Body of pancreas (tissue), 4 donors: ENCODE results near the gene DSTN. TPM values are rescaled to one million over a fixed set of nuclear protein-coding genes. Genes with fewer than 3 reads are reported as not detected.
A peak's percentile ranks its signal among the peaks of the same experiment; 100 is the strongest.

Experiments
- ATAC-seq: fragments of 150-250 bp; one replicate; pipeline ENCODE4 v1.9.1; 2016
- DNase-seq, 4 donors: peaks; one replicate each; pipeline ENCODE4 v3.0.0-alpha.2; 2019
- H3K27ac ChIP-seq, 4 donors: fragments of 200-600 bp; sonication (generic); 1 replicate in 3 of 4; 2 replicates in 1 of 4; pipeline versions ENCODE4 v1.5.1 to v1.6.1; 2016 to 2019; ENCODE audit warnings: mild to moderate bottlenecking in 1 of 4, mixed read lengths in 1 of 4, moderate library complexity in 1 of 4
- H3K27me3 ChIP-seq, 2 donors: fragments of 200-600 bp; sonication (generic); one replicate each; pipeline ENCODE4 v1.6.0; 2016; ENCODE audit warnings: mild to moderate bottlenecking in 1 of 2
- H3K36me3 ChIP-seq, 2 donors: fragments of 200-600 bp; sonication (generic); replicated peaks in 1 of 2; 2 replicates each; pipeline ENCODE4 v1.5.1; 2016; ENCODE audit warnings: low read depth in 2 of 2; ENCODE audit not compliant: insufficient read depth in 1 of 2
- H3K4me1 ChIP-seq: fragments of 200-600 bp; sonication (generic); one replicate; pipeline ENCODE4 v1.6.0; 2016
- H3K4me3 ChIP-seq, 2 donors: fragments of 200-600 bp; sonication (generic); 1 replicate in 1 of 2; 2 replicates in 1 of 2; pipeline ENCODE4 v1.5.1; 2016 to 2019
- H3K9me3 ChIP-seq, 3 donors: fragments of 200-600 bp; sonication (generic); 1 replicate in 2 of 3; 2 replicates in 1 of 3; pipeline ENCODE4 v1.5.1; 2016
- CTCF ChIP-seq, 7 experiments: fragments of 450-650 bp in 4 of 7; fragments of 200-600 bp in 3 of 7; sonication (generic) in 3 of 7; IDR thresholded peaks; one replicate each; pipeline ENCODE4 v1.5.1; 2016 to 2019; ENCODE audit warnings: antibody characterized with exemption in 7 of 7
- POLR2A ChIP-seq, 3 donors: fragments of 450-650 bp; IDR thresholded peaks; one replicate each; pipeline ENCODE4 v1.6.1; 2016; ENCODE audit warnings: antibody characterized with exemption in 3 of 3, mild to moderate bottlenecking in 2 of 3
- WGBS, 2 donors: methylation state at CpG; one replicate each; pipeline ENCODE4 v1.1.5; 2017; 5-methylcytosine and 5-hydroxymethylcytosine counted together
- intact Hi-C: fragments of 100-400 bp; cut with DNase I; formaldehyde crosslinking; loops from one replicate; pipeline ENCODE4 v1.15.1; 2023
- total RNA-seq, 2 donors: library from RNA; depleted of rRNA; stranded (reverse); fragments of >200 nt; gene quantifications; one replicate each; pipeline ENCODE4 v1.1.0, GENCODE V29; 2016

Gene DSTN
- total RNA-seq, 2 donors from 2014 or later, result 103 to 464 TPM

GRCh38 chr20:17541996-17542395 is 27.9 kb upstream of the DSTN start:
- Histone ChIP-seq H3K4me3 (no peak overlapping the region), H3K27me3 (no peaks in the 10 kb centered on the region), H3K4me1 (peaks cover 25% of the 10 kb centered on the region), H3K27ac (no peak overlapping the region), H3K9me3 (no peaks in the 10 kb centered on the region), H3K36me3 (no peaks in the 10 kb centered on the region)
- TF ChIP-seq CTCF (IDR thresholded peaks at IDR 0.05) (no peak), POLR2A (IDR thresholded peaks at IDR 0.05) (no peak)
- ATAC-seq (no peak), DNase-seq (no peak)
- intact Hi-C loops, result no loop called here
- WGBS, 2 donors, result 79 to 86% methylated on average over 5 of the region's 5 CpGs

DNA sequence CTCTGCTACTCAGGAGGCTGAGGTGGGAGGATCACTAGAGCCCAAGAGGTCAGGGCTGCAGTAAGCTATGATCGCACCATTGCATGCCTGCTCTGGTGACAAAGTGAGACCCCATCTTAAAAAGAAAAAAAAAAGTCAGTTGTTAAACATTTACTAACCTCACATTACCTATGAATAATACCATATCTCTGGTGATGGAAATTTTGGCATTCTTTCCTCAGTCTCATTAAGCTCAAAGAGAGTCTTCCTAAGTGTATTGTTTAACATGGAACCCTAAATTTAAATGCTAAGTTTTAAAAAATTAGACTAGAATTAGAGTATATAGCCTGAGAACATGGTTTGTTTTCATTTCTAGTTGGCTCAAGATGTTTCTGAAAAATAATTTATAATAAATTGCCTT is 27.4 kb upstream of the DSTN start:
- TF ChIP-seq POLR2A (IDR thresholded peaks at IDR 0.05) (no peak), CTCF (IDR thresholded peaks at IDR 0.05) (no peak)
- no peak overlapping the region for H3K27ac ChIP-seq
- H3K4me3 ChIP-seq, result no peak overlapping the region
- H3K36me3 ChIP-seq, result no peaks in the 10 kb centered on the region
- DNase-seq, result no peak
- H3K4me1 ChIP-seq, result peaks cover 22% of the 10 kb centered on the region
- no peaks in the 10 kb centered on the region for H3K9me3 ChIP-seq
- no peak for ATAC-seq
- 85 to 100% methylated on average over 1 of the region's 1 CpG for WGBS, 2 donors
- H3K27me3 ChIP-seq, result no peaks in the 10 kb centered on the region
- intact Hi-C loops, result no loop called here

- Histone ChIP-seq H3K9me3 (no peaks in the 10 kb centered on the region), H3K4me3 (no peak overlapping the region), H3K27ac (peak overlapping the region in 1 of 4 donors; percentile 49), H3K4me1 (peaks cover 22% of the 10 kb centered on the region), H3K27me3 (no peaks in the 10 kb centered on the region), H3K36me3 (no peaks in the 10 kb centered on the region)
- ATAC-seq (peak; percentile 44), DNase-seq (no peak)
- intact Hi-C loops, result no loop called here
- TF ChIP-seq POLR2A (IDR thresholded peaks at IDR 0.05) (no peak), CTCF (IDR thresholded peaks at IDR 0.05) (no peak)
- 69 to 76% methylated on average over 4 of the region's 4 CpGs for WGBS, 2 donors
These were observed 26.9 kb upstream of the DSTN start for GRCh38 chr20:17542993-17543412.

- peak overlapping the region in 1 of 4 donors; percentile 49 for H3K27ac ChIP-seq
- 65 to 76% methylated on average over 5 of the region's 5 CpGs for WGBS, 2 donors
- no peak overlapping the region for H3K4me3 ChIP-seq
- no peak for ATAC-seq
- H3K36me3 ChIP-seq, result no peaks in the 10 kb centered on the region
- no peak for DNase-seq
- no peaks in the 10 kb centered on the region for H3K27me3 ChIP-seq
- no peaks in the 10 kb centered on the region for H3K9me3 ChIP-seq
- peaks cover 22% of the 10 kb centered on the region for H3K4me1 ChIP-seq
- intact Hi-C loops, result no loop called here
- TF ChIP-seq CTCF (IDR thresholded peaks at IDR 0.05) (no peak), POLR2A (IDR thresholded peaks at IDR 0.05) (no peak)
These were observed 26.2 kb upstream of the DSTN start for GRCh38 chr20:17543531-17544131.

GRCh38 chr20:17545127-17545526 is 24.7 kb upstream of the DSTN start:
- Histone ChIP-seq H3K27me3 (no peaks in the 10 kb centered on the region), H3K36me3 (no peaks in the 10 kb centered on the region), H3K27ac (peak overlapping the region in 3 of 4 donors; percentile 10 to 52 (median 28)), H3K4me1 (peaks cover 22% of the 10 kb centered on the region), H3K4me3 (no peak overlapping the region), H3K9me3 (no peaks in the 10 kb centered on the region)
- DNase-seq (no peak), ATAC-seq (peak; percentile 38)
- 66 to 70% methylated on average over 4 of the region's 4 CpGs for WGBS, 2 donors
- TF ChIP-seq POLR2A (IDR thresholded peaks at IDR 0.05), result no peak
- intact Hi-C loops, result no loop called here
